ENCODE measurements around the gene STK25. TPM values are rescaled to one million over a fixed set of nuclear protein-coding genes. Genes with fewer than 3 reads are reported as not detected.

The STK25 gene
- total and polyA plus RNA-seq, 2 of the 8 experiments (the other 6 are each of a cell fraction or from before 2014, with no cell fraction given), result 159 to 546 TPM

GRCh38 chr2:241541564-241542277 is 33.3 kb upstream of the STK25 start (continued):
- no peak for TF ChIP-seq JUND (IDR thresholded peaks at IDR 0.05; ENCODE audit: low read length)
